Measurements from ENCODE around the gene STN1.

Gene STN1

GRCh38 chr10:103929381-103929921 lies 11.5 kb upstream of the STN1 start:
- DNase-seq (ENCODE audit: low read depth) = no peak

- DNase-seq (ENCODE audit: low read depth) = no peak
These were observed 10.8 kb upstream of the STN1 start for GRCh38 chr10:103928784-103929183.

DNA sequence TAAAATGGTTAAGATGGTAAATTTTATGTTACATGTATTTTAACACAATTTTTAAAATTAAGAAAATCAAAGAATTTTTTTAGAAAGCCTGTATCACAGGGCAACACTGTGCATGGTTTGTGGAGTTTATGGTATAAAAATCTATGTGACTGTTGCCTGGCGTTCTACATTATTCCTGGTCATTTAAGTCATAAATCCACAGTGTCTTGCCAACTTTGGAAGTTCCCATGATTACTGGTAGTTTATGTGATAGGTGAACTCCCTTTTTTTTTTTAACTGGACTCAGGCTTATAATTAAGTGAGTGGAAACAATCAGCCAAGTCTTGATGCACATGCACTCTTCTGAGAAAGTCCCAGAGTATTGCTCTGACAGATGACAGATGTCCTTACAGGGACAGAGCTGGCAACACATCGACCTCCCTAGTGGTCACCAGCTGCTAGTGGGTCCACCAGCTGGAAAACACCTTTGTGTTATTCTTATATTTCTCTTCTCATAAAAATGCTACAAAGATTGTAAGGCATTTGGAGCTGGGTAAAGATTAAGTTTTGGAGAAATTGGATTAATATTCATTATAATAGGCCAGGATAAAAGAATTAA lies 8.8 kb upstream of the STN1 start:
- no peak for DNase-seq (ENCODE audit: low read depth)

- DNase-seq (ENCODE audit: low read depth) = no peak
These were observed 7.6 kb upstream of the STN1 start for GRCh38 chr10:103925591-103925990.

GRCh38 chr10:103923502-103923901 lies 5.5 kb upstream of the STN1 start:
- no peak for DNase-seq (ENCODE audit: low read depth)

DNA sequence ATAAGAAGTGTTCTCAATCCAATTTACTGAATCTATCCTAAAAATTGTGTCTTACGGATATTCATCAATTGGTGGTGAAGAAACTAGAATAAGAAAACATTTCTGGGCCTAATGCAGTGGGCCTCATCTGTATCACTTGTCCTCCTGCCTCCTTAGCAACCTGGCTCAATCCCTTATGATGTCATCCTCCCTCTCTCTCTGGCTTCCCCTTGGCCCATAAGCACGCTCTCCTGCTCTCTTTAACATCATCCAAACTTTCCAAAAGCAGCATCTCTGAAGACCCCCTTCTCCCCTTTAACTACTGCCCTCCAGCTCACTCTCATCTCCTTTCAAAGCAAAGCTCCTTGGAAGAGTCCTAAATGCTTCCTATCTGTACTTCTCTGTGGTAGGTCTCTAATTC lies 4.7 kb upstream of the STN1 start:
- DNase-seq (ENCODE audit: low read depth) = no peak

DNA sequence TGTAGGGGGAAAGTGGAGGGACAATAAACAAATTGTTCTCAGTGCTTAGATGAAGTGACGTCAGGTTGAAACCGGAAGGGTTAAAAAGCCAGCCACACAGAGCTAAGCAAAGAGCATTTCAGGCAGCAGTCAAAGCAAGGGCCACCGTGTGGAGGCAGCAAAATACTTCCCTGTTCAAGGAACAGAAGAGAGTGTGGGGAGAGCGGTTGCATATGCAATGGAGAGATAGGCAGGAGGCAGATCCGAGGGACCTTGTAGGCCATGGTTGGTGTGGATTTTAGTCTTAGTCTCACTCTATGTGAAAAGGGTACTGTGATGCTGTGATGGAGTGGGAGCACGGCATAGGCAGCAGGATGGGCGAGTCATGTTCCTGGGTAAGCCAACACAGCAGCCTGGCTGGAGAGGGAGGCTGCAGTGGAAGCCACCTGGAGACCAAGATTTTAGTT lies 3.8 kb upstream of the STN1 start:
- no peak for DNase-seq (ENCODE audit: low read depth)

- no peak for DNase-seq (ENCODE audit: low read depth)
These were observed 3.3 kb upstream of the STN1 start for GRCh38 chr10:103921248-103921647.

DNA sequence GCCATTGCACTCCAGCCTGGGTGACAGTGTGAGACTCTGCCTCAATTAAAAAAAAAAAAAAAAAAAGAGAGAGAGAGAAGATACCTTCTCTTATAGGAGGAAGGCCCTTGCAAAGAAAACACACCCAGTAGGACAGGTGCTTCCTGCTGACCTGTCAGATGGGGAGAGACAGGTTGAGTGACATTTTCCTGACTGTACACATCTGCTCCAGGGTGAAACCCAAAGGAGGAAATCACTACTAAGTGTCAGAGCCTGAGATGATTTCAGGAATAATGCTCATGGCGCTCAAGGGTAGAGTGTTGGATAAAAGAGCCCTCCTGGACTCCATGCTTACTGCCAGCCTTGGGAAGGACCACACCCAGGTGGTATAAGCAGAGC lies 1.7 kb upstream of the STN1 start:
- DNase-seq (ENCODE audit: low read depth) = no peak

DNA sequence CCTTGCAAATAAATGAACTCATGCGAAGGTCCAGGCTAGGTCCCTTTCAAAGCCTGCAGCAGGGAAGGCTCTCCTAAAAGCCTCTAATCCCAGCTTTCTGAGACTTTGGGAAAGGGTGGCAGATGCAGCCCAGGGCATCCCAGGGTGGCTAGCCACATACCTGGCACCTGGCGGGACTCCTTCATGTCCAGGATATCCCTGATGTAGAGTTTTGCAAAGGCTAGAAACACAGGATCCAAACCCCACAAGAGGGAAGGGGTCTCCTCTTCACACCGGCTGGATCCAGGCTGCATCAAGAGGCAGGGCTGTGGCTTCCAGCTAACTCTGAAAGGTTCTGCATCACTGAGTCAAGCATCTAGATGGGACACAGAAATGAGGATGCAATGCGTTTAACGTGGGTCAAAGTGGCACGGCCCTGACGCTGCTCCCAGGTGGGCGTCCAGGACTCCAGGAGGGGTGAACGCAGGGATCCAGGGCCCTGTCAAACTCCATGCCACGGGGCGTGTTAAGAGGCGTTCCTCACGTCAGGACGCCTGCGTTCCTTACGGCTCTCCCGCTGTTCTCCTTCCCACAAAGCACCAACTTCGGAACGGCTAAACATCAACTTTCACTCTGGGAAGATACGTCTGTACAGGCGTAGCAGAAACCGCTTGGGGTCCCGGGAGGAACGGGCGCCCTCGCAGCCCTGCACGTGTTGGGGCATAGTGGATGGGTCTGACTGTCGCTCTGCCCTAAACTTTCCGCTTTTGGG lies 507 bp downstream of the STN1 start:
- no peak for DNase-seq (ENCODE audit: low read depth)

- DNase-seq (ENCODE audit: low read depth) = no peak
These were observed 1.1 kb downstream of the STN1 start for GRCh38 chr10:103916876-103917275.

DNA sequence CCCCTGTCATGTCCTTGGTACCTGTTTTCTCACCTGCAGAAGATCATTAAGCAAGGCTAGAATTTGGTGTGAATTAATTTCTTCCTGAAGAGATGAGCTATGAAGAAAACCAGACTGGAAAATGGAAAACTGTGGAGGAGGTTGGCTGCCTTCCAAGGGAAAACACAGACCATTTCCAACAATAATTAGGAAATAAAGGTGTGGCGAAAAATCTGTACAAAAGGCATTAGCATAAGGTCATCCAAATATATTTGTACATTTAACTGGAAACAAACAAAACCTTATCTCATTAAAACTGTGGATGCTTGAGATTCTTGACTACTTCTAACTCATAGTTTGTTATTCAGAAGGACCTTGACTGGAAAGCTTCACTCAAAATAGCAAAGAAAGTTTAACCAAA lies 1.7 kb downstream of the STN1 start:
- DNase-seq (ENCODE audit: low read depth) = peak; percentile 20

- DNase-seq (ENCODE audit: low read depth) = peak; percentile 30
These were observed 2.2 kb downstream of the STN1 start for GRCh38 chr10:103915796-103916195.

DNA sequence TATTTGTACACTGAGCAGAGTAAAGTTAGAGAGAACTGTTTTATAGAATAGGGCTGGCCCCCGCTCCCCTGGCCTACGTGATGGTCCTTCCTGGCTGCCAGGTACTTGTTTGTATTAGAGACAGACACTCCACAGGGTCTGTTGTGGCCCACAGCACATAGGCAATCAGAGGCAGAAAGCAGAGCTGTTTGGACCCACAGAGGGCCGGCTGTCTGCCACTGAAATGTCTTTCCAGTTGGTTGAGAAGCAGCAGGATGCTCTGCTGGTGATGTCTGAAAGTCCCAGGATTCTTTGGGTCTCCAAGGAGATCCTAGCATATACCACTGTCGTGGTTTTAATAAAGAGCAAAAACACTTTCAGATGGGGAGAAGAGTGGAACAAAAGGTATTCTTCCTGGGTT lies 5.2 kb downstream of the STN1 start:
- no peak for DNase-seq (ENCODE audit: low read depth)

DNA sequence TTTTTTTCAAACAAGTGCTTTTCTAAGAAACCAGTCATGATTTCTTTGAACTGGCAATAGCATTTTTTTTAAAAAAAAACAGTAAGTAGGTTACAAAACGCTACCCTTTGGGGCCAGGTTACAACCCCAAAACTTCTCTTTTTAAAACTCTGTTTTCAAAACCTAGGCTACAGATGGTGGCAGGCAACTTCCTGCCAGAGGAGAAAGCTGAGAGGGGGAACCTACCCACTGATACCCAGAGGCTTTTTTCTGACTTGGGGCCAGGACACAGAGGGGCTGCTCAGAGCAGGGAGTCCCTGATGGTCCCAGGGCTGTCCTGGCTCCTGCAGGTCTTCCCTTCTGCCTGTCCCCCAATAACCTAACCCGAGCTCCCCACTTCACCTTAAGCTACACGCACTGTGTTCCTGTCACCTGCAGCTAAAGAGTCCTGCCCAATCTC lies 6.9 kb downstream of the STN1 start:
- DNase-seq (ENCODE audit: low read depth) = no peak

- DNase-seq (ENCODE audit: low read depth) = no peak
These were observed 7.5 kb downstream of the STN1 start for GRCh38 chr10:103910442-103911012.

DNA sequence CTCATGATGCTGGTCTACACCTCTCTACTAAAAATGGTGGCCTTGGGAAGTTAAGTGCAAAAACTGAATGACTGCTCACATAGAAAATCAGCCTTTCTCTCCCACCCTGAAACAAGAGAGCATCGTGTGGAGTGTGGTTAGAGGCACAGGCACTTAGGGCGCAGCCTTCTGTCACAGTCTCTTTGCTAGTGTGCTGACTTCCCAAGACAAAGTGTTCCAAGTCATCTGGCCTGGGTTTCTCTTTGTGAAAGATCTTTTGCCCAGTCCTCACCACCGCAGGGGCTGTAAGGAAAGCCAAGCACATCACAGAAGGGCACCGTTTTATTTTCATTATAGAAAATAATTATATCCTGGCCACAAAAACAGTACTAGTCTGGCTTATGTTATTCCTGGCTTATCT lies 12.5 kb downstream of the STN1 start:
- DNase-seq (ENCODE audit: low read depth) = no peak

- DNase-seq (ENCODE audit: low read depth) = no peak
These were observed 16.7 kb downstream of the STN1 start for GRCh38 chr10:103901299-103901698.

DNA sequence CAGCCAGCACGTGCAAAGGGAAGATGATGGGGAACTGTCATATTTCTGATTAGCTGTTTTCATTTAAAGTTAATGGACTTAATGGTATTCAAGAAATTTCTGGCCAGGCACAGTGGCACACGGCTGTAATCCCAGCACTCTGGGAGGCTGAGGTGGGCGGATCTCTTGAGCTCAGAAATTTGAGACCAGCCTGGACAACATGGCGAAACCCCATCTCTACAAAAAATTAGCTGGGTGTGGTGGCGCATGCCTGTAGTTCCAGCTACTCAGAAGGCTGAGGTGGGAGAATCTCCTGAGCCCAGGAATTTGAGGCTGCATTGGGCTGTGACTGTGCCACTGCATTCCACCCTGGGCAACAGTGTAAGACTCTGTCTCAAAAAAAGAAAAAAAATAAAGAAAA lies 18.7 kb downstream of the STN1 start:
- DNase-seq (ENCODE audit: low read depth) = no peak

DNA sequence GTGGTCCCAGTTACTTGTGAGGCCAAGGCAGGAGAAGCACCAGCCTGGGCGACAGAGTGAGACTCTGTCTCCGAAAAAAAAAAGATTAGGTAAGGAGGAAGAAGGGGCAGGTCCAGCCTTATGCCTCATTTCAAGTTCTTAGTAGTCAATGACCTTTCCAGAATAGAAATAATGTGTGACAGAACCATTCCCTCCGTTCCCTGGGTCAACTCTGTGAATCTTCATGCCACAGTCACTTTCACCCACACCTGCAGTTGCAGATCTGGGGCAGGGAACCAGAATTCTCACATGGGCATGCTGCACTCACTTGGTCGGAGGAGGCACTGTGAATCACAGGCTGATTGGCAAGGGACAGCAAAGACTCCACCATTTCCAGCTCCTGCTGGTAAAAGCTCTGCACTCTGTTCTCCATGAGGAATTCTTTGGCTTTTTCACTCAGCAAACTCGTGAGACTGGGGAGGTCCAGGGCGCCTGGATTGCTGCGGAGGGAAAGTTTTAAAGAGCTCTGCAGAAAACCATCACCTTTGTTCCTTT lies 20.7 kb downstream of the STN1 start:
- no peak for DNase-seq (ENCODE audit: low read depth)

GRCh38 chr10:103896225-103896624 lies 21.8 kb downstream of the STN1 start:
- DNase-seq (ENCODE audit: low read depth) = peak; percentile 20

DNA sequence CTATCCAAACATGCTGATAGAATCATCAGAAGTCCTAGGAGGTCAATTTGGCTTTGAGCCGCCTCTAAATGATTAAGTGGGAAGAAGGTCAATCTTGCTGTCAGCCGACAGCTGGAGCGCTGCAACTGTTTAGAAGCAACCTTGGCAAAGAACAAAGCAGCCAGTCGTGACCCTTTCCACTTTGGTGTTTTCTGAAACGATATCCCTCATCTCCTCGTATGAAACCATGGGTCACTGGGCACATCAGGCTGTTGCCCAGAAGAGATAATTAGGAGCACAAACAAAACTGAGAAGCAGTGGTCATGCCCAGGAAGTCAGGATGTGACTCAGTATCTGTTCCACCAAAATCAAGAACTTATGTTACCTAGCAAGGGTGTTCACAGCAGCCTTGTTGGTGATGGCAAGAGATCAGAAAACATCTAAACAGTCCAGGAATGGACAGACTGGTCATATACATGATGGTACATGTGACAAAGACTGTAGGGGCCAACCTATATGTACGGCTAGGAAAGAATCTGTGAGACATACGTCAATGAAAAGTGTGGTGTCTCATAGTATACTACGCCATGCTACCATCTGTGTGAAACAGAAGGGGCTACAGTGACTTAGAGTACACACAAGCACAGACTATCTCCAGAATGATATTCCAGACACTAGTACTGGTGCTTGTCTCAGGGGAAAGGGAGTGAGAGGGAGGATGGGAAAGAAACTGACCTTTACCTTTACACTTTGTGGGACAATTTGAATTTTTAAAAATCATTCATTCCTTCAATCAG lies 22.4 kb downstream of the STN1 start:
- DNase-seq (ENCODE audit: low read depth) = peak; percentile 78
